Fibroblast of skin of abdomen (primary cell): ENCODE data around the gene MPST.

Source experiments
- DNase-seq: peaks from one replicate; pipeline ENCODE4 v3.0.0-alpha.2; 2013

Gene MPST

DNA sequence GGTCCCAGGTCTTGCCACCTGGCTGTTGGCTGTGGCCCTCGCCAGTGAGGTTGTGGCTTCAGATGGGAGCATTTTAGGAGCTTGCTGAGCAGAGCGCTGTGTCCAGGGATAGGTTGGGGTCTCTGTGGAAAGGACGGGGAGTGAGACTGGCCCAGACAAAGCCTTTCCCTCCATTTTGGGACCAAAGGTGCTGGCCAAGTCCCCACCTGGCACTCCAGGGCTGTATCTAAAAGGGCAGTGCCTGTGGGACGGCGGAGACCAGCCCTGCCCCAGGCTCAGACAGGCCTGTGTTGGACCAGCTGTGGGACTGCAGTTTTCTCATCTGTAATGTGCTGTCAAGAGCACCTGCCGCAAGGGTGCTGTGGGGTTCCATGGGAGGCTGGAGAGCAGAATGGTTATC, 27.0 kb downstream of the MPST start:
- DNase-seq = no peak

DNA sequence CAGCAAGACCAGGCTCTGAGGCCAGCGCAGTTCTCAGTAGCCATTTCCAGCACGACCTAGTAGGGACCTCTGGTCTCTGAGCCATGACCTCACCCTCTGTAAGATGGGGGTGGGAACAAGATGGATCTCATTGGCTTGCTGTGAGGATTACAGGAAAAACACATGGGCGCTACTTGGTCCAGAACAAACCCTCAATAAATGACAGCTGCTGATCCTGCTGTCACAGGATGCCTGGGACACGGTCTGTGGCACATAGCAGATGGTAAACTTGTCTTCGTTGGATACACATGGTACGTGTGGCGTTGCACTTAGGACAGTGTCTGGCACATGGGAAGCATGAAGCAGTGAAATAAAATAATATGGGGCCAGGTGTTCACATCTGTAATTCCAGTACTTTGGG, 27.5 kb downstream of the MPST start:
- DNase-seq = no peak

DNA sequence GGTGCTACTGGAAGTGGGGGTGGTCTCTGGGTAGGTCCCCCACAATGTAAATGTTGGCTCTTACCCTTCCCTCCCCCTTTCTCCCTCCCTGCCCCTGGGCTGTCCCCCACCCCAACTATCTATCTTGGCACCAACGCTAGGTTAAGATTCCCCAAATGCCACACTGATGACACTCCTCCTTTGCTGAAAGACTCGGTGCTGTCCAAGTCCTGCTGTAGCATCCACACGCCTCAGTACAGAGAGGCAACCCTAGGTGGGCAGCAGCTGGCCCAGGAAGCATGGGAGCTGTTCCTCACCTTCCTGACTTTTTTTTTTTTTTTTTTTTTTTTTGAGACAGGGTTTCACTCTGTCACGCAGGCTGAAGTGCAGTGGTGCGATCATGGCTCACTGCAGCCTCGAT, 28.6 kb downstream of the MPST start:
- peak; percentile 15 for DNase-seq

DNA sequence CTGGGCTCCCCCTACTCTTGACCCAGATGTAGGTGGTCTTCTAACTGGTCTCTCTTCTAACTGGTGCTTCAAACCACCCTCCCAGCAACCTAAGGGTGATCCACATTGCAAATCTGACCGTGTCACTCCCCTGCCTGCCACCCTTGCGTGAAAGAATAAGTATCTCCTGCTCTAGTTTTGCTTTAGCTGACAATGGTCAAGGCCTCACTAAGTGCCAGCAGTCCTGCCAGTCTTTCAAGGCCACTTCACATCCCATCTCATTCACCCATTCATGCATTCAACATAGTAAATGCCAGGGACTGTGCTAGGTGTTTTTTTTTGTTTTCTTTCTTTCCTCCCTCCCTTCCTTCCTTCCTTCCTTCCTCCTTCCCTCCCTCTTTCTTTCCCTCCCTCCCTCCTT, 29.7 kb downstream of the MPST start:
- DNase-seq = no peak

DNA sequence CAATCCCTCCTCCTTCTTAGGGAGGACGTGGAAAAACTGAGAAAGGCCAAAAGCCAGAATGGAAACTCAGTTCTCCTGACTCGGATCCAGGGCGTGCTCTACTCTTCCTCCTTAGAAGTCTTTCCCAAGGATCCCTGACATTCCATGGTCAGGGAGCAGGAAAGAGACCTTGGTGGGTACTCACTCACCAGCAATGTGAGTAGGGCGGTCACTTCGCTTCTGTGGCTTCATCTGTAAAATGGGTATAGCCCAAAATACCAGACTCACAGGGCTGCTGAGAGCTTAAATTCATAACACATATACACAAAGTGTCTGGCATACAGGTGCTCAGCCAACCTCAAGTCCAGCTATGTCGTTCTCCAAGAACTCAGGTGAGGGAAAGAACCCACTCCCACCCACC, 31.4 kb downstream of the MPST start:
- no peak for DNase-seq

DNA sequence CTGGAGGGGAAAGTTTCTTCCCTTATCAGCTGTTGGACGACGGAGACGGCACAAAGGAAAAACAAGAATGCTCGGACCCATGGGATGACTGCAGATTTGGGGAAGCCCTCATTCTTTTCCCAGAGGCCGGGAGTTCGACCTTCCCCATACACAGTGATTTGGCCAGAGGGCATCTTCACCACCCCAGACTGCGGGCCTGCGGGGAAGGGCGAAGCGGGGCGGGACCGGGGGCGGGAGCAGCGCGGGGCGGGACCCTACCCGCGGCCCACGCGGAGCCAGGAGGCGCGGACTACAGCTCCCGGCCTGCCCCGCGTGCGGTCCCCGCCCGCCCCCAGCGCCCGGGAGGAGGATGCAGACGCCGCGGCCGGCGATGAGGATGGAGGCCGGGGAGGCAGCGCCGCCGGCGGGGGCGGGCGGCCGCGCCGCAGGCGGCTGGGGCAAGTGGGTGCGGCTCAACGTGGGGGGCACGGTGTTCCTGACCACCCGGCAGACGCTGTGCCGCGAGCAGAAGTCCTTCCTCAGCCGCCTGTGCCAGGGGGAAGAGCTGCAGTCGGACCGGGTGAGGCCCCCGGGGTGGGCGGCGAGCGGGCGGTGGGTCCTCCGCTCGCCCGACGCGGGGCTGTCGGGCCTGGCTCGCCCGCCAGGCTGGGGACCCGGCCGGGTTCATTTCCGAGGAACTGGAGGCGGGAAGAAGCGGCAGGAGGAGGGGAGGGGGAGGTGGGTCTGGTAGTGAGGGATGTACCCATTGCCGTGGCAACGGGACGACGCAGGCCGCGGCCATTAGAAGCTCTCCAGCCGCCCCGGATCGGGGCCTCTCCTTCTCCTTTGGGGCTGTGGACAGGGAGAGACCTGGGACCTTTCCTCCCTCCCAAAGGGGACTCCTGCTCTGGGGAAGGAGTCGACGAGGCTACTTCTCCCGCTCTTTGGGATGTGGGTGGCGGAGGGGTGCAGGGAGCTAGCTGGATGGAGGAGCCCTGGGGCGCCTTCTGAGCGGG, 32.1 kb downstream of the MPST start, which contains the start of gene KCTD17:
Gene KCTD17 (plus strand): TSS at position 352 of the 995 bp plus-strand sequence. CDS start 19 bp downstream, at position 371.
- DNase-seq = peak; percentile 75

DNA sequence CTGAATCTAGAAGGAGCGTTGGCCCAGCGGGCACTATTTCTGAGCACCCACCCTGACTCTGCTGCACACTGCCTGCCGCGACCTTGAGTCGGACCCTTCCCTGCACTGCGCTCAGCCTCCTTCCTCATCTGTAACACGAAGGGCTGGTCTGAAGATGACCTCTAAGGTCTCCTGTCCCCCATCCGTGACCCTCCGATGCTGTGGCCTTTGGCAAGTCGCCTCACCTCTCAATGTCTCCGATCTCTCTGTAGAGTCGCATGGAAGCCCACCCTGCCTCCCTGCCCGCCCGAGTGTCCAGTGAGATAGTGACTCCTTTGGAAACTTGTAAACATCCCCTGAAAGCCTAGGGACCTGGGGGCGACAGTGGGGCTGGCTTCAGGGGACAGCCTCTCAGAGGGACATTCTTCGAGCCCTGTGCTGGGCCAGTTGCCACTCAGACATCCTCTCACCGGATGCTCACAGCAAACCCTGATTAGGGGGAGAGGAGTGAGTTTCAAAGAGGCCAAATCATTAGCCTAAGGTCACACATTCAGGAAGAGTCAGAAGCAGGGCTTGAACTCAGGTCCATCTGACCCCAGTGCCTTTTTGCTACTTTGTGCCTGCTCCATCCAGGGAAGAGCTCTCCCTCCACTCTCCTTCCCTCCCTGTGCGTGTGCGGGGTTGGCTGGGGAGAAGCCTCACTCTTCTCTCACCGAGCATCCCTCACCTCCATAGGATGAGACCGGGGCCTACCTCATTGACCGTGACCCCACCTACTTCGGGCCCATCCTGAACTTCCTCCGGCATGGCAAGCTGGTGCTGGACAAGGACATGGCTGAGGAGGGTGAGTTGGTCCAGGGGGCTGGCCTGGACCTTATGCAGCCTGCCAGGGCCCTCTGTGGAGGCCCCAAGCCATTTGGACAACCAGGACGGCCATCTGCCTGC, 33.1 kb downstream of the MPST start:
- no peak for DNase-seq

DNA sequence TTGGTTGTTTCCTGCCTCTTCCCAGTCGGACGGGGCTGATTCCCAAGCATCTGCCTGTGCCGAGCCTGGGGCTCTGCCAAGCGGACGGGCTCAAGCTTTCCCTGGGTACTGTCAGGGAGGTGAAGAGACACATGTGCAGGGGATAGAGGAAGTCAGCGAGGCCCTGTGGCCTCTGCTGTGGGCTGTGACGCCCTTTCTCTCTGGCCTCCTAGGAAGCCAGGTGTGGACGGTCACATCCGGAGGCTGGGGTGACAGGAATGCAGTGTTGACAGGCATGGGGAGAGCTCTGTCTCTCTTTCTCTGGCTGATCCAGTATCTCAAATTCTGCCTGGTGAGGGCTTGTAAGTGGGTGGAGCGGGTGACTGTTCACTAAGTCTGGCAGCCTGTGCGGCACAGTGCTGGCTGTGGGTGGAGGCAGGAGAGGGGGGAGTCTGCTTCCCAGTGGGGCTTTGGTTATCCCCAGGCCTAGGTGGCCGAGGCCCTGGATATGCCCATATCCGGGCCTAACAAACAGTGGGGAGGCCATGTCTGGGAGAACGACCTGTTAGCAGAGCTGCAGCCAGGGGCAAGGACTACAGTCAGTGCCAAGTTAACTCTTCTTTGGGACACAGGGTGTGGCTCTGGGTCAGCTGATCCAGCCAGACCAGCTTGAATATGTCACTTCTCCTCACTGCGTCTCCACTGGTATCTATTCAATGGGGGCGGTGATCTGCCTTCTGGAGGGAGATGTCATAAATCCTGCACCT, 33.9 kb downstream of the MPST start:
- no peak for DNase-seq

DNA sequence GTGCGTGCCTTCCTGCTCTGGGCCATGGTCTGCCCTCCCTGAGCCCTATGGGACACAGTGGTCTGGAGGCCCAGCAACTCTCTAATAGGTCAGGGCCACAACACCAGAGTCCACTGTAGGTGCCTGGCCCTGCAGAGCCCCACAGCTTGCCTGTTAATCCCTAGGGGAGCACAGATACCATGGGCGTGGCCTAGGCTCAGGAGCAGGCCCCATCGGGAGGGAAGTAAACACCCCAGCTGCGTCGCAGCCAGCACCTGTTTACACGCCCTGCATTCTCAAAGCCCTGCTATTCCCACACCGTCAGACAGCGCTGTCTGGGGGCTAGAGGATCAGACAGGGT, 34.5 kb downstream of the MPST start:
- no peak for DNase-seq

DNA sequence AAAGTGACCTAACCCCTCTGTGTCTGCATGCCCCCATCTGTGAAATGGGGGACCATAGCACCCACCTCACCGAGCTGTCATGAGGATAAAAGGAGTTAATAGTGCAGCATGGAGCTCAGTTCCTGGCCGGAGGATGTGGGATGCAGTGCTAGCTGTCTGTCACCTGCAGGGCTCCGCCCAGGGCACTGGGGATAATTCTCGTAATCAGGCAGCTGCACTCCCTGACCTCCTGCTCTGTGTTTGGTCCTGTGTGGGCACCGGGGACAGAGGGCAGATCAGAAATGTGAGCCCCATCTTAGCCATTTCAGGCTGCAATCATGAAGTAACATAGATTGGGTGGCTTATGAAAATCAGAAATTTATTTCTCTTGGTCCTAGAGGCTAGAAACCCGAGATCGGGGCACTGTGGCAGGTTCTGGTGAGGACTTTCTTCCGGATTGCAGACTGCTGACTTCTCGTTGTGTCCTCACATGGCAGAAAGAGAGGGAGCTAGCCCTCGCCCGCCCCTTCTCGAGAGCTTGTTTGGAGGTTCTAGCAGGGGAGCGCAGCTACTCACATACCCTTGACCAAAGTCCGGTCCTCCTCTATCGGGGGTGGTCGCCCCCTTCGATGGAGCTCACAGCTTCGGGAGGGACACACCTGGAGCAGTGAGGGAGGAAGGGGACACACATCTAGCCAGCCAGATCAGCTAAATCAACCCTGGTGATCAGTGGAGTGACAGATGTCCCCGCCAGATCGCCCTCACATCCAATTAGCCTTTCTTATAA, 35.2 kb downstream of the MPST start:
- no peak for DNase-seq

DNA sequence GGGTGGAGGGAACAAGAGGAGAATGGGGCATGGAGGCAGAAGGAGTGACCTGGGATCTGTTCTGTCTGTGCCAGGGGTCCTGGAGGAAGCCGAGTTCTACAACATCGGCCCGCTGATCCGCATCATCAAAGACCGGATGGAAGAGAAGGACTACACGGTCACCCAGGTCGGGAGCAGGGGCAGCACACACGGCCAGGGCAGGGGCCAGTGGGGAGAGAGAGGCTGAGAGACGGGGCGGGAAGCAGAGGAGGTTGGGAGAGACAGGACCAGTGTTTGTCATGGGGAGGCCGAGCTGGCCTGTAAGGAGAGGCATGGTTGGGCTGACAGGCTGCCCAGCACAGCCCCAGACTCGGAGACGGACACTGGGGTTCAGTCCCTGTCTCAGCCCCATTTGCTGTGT, 36.7 kb downstream of the MPST start:
- DNase-seq = no peak

DNA sequence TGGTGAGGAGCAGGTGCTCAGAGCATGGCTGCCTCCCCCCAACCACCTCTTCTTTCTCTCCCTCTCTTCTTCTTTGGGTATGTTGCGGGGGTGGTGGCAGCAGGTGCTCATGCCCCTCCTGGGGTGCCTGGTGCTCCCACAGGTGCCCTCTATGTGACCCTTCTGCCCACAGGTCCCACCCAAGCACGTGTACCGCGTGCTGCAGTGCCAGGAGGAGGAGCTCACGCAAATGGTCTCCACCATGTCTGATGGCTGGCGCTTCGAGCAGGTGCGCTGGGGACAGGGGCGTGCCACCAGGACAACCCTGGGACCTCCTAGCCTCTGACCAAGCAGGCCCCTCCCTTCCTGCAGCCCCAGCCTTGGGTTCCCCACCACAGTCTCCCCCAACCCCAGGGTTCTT, 37.7 kb downstream of the MPST start:
- no peak for DNase-seq

DNA sequence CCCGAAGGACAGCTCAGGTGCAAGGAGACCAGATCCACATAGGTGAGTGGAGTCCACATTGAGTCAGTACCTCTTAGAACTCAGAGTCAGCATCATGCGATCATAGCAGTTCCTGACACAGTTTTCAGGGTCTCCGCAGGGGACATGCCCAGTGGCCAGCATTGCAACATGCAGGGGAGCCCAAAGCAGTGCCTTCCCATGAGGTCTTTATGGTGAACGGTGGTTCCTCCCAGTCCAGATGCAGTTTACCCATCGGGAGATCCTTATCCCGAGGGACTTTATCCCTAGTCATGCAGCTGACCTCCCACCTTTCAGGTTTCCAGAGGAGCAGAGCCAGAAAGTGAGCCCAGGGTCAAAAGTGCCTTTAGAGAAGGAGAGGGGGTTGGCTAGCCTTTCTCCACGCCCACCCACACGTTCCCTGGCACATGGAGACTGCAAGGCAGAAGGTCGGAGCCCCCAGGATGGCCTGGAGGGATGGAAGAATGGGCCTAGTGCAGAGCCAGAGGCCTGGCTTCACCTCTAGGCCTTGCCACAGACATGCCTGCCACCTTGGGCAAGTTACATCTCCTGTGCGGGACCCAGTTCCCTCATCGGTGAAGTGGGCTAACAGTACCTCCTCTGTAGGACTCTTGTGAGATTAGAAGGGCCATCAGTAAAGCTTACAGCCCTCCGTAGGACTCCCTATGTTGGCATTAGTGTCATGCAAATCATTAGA, 38.4 kb downstream of the MPST start:
- no peak for DNase-seq

DNA sequence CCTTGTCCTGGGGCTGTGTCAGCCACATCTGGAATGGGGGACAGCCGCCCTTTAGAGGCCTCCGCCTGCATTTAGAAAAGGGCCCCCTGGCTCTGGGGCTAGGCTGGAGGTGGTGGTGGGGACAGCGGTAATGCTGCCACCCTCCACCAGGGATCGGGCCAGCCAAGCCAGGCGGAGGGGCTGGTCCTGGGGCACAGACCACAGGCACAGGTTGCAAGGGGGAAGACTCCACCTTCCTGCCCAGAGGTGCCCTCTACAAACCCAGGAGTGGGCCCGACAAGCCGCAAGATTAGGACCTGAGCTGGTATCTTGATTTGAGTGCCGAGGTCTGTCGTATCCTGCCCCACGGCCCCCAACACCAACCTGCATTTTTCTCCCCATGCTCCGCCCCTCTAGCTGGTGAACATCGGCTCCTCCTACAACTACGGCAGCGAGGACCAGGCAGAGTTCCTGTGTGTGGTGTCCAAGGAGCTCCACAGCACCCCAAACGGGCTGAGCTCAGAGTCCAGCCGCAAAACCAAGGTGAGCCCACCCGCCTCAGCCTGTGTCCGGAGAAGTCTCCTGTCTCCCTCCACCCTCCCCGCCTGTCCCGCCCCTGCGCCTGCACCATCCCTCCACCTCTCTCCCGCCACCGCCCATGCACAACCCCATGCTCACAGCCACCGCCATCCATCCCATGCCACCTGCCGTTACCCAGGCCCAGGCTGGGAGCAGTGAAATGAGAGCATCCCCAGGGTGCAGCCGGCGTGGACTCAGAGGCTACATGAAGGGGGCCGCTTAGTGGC, 39.6 kb downstream of the MPST start:
- DNase-seq = no peak

DNA sequence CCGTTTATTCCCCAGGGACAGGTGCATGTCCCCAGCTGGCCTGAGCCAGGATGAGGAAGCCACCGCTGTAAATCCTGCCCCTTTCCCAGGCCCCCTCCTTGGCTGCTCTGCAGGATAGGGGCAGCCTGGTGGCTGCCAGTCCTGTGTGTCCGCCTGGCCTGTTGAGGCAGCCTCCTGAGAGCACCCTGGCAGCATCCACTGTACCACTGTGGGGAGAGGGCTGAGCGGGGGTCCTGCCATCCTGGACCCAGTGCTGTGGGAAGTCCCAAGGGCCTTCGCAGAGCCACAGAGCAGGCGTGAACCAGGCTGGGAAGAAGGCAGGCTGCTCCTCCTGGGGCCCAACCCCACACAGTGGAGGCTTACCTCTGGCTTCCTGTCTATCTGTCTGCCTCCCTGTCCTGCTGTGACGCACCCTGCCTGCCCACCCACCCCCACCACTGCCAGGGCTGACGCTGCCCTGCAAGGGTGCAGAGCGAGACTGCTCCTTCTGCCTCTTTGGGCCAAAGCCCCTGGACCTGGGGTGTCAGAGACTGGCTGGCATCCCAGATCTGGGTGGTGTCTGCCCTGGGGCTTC, 40.4 kb downstream of the MPST start:
- DNase-seq = no peak

DNA sequence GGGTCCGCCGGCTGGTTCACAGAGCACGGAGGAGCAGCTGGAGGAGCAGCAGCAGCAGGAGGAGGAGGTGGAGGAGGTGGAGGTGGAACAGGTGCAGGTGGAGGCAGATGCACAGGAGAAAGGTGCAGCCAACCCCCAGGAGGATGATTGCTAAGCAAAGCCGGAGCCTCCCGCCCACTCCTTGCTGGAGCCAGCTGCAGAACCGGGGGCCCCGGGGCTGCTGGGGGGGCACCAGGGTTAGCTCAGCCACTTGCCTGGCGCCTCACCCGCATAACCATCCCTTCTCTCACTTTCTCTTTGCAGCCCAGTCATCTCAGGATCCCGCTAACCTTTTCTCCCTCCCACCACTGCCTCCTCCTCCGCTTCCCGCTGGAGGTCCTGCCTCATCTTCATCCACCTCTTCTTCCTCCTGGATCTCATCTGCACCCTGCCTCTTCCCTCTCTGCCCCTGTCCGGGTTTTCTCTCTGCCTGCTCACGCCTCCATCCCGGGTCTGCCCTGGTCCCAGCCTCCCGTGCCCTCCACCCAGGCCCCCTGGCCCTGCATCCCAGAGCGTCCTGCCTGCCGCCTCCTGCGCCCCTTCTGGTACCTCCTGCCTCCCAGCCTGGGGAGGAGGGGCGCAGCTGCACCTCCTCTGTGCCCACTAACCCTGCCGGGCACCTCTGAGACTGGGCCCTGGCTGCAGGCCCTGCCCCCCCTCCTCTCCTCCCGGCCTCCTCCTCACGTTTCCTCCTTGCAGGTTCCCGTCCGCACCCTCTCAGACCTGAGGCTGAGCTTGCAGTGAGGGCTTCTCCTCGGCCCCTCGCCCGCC, 41.5 kb downstream of the MPST start:
- no peak for DNase-seq

DNA sequence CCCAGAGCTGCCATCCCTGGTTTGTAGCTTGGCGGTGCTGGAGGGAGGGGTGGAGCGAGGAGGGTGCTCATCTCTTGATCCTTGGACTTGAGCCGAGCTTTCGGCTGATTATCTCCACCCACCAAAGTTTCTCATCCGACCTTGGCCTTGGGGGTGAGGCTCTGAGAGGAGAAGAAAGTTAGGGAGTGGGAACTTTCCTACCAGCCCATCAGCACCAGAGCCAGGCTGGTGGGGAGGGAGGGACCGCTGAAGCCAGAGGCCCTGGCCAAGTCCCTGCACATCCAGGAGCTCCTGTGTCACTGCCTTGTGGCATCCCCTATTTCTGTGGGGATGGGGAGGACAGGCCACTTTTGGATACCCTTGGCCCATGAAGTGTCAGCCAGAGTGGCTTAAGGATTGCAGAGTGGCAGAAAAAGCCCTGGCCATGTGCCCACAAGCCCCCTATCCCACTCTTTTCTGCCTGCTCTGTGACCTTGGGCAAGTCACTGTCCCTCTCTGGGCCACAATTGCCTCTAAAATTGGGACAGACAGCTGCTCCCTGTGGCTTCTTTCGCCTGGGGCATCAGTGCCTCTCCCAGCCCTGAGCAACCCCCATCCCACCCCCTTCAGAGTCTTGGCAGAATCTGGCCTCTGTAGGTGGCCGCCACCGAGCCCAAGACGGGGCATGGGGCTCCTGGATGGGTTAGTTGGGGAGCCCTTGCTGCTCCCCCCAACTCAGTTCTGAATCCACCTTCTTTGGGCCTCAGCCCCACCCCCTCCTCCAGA, 42.3 kb downstream of the MPST start:
- DNase-seq = no peak

DNA sequence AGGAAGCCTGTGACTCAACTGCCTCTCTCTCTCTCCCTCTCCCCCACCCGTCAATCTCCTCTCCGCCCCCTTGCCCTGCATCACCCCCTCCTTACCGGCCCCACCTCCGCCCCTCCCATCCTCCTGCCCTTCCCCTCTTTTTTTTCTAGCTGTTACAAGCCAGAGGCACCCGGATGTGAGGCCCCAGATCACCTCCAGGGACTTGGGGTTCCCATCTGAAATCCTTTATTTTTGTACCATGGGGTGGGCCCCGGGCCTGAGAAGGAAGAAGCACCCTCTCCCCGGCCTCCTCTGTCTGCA, 42.8 kb downstream of the MPST start:
- DNase-seq = no peak
